RWPE2 (cell line): Measurements from ENCODE around the gene CHRND.

ENCODE experiments used
- ATAC-seq: fragments of 200-7000 bp; cut with Tn5 transposase; 3 replicates; pipeline ENCODE4 v1.9.1; 2021; ENCODE audit warnings: low read depth
- DNase-seq: peaks from one replicate; pipeline ENCODE4 v3.0.0-alpha.2; 2020; ENCODE audit warnings: low spot score
- H3K27ac ChIP-seq: fragments of 450-650 bp; 2 replicates; pipeline ENCODE4 v1.5.1; 2017; ENCODE audit warnings: mild to moderate bottlenecking; ENCODE audit not compliant: poor library complexity, severe bottlenecking
- H3K27me3 ChIP-seq: fragments of 250-450 bp; sonication (Bioruptor Pico); 2 replicates; pipeline ENCODE4 v1.5.1; 2021; ENCODE audit warnings: mild to moderate bottlenecking, moderate library complexity; ENCODE audit not compliant: insufficient read depth, poor library complexity, severe bottlenecking
- H3K36me3 ChIP-seq: fragments of 250-450 bp; sonication (Bioruptor Pico); 2 replicates; pipeline ENCODE4 v1.5.1; 2020; ENCODE audit warnings: low read depth, mild to moderate bottlenecking, moderate library complexity
- H3K4me1 ChIP-seq: fragments of 250-450 bp; sonication (Bioruptor Pico); 2 replicates; pipeline ENCODE4 v1.5.1; 2021; ENCODE audit warnings: mild to moderate bottlenecking, moderate library complexity; ENCODE audit not compliant: insufficient read depth, poor library complexity, severe bottlenecking
- H3K4me3 ChIP-seq: fragments of 250-450 bp; sonication (Bioruptor Pico); 2 replicates; pipeline ENCODE4 v1.5.1; 2021; ENCODE audit warnings: mild to moderate bottlenecking, moderate library complexity; ENCODE audit not compliant: severe bottlenecking
- H3K9me3 ChIP-seq: fragments of 250-450 bp; sonication (Bioruptor Pico); 2 replicates; pipeline ENCODE4 v1.5.1; 2021; ENCODE audit warnings: mild to moderate bottlenecking, moderate library complexity; ENCODE audit not compliant: severe bottlenecking
- TF ChIP-seq, protein P1 (sequence below): fragments of 450-650 bp; IDR thresholded peaks from one replicate; pipeline ENCODE4 v1.5.1; 2017; ENCODE audit warnings: mild to moderate bottlenecking, moderate library complexity; ENCODE audit not compliant: poor library complexity, severe bottlenecking

Gene CHRND

DNA sequence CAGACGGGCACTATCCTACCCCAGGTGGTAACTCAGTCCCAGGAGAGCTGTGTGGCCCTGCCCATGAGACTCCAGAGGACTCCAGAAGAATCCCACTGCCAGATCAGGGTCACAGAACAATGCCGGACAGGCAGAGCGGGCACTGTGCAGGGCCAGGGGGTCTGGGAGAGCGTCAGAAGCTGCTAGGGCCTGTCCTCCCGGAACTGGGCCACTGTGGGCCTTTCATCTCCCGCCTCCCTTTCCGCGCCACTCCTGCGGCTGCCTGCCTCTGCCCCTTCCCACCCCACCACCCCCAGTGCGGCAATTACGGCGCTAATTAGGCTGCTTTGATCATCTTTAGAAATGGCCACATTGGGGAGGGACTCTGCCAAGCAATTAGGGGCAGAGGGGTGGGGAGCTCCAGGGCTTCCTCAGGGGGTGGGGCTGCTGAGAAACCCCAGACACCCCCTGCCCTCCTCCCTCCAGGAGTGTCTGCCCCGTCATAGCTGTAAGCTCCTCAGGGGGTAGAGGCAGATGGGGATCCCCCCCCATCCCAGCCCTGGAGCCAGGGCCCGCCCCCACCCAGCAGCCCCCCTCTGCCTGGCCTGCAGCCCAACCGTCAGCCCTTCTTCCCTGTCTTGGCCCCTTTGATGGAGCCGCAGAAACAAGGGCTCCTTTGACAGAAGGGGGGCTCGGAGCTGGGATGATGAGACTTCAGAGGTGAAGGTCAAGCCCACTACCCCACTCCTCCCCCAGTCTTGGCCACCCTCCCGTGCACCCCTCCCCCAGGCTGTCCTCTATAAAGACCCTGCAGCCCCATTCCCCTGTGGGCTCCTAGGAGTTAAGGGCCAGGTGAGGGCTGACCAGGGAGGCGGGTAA lies 6.2 kb upstream of the CHRND start, which contains the start of gene PRSS56:
Gene PRSS56 (plus strand): TSS at position 808 of the 858 bp plus-strand sequence. CDS start 211 bp downstream, outside the sequence.
- DNase-seq (no peak), ATAC-seq (no peak)
- no peaks in the 10 kb centered on the region for H3K4me1 ChIP-seq
- H3K27me3 ChIP-seq = peaks cover 35% of the 10 kb centered on the region
- H3K4me3 ChIP-seq = no peak within 1 kb of the TSS
- no peak within 1 kb of the TSS for H3K27ac ChIP-seq
- no peaks in the 10 kb centered on the region for H3K36me3 ChIP-seq
- TF ChIP-seq, protein P1, sequence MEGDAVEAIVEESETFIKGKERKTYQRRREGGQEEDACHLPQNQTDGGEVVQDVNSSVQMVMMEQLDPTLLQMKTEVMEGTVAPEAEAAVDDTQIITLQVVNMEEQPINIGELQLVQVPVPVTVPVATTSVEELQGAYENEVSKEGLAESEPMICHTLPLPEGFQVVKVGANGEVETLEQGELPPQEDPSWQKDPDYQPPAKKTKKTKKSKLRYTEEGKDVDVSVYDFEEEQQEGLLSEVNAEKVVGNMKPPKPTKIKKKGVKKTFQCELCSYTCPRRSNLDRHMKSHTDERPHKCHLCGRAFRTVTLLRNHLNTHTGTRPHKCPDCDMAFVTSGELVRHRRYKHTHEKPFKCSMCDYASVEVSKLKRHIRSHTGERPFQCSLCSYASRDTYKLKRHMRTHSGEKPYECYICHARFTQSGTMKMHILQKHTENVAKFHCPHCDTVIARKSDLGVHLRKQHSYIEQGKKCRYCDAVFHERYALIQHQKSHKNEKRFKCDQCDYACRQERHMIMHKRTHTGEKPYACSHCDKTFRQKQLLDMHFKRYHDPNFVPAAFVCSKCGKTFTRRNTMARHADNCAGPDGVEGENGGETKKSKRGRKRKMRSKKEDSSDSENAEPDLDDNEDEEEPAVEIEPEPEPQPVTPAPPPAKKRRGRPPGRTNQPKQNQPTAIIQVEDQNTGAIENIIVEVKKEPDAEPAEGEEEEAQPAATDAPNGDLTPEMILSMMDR = no peak
- no peaks in the 10 kb centered on the region for H3K9me3 ChIP-seq

DNA sequence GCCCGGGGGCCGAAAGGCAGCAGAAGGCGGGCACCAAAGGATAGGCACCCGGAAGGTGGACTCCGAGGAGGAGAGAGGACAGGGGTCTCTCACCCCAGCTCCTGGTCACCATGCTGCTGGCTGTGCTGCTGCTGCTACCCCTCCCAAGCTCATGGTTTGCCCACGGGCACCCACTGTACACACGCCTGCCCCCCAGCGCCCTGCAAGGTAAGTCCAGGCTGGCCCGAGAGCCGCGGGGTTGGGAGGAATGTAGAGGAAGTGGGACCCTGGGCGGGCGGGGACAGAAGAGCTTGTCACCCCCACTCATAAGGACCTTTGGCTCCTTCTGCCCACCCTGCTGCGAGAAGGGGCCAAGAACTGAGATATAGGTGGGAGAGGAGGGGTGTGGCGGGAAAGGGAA lies 5.5 kb upstream of the CHRND start:
- H3K27me3 ChIP-seq = peaks cover 35% of the 10 kb centered on the region
- no peaks in the 10 kb centered on the region for H3K36me3 ChIP-seq
- H3K4me3 ChIP-seq = no peak overlapping the region
- TF ChIP-seq, protein P1 = no peak
- no peak overlapping the region for H3K27ac ChIP-seq
- H3K9me3 ChIP-seq = no peaks in the 10 kb centered on the region
- no peak for DNase-seq
- no peaks in the 10 kb centered on the region for H3K4me1 ChIP-seq
- ATAC-seq = no peak

DNA sequence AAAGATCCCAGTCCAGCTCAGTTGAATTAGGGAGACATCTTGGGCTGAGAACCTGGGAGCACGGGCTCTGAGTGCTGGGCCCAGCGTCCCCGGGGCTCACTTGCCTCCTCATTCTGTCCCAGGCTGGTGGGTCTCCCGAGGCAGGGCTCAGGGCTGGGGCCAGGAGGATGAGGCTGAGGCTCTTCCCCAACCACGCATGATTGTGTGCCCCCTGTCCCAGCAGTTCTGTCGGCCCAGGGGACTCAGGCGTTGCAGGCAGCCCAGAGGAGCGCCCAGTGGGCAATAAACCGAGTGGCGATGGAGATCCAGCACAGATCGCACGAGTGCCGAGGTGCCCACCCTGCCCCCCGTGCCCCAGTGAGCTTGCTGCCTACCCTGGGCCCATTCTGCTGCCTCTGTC lies 4.9 kb upstream of the CHRND start:
- H3K4me3 ChIP-seq = no peak overlapping the region

DNA sequence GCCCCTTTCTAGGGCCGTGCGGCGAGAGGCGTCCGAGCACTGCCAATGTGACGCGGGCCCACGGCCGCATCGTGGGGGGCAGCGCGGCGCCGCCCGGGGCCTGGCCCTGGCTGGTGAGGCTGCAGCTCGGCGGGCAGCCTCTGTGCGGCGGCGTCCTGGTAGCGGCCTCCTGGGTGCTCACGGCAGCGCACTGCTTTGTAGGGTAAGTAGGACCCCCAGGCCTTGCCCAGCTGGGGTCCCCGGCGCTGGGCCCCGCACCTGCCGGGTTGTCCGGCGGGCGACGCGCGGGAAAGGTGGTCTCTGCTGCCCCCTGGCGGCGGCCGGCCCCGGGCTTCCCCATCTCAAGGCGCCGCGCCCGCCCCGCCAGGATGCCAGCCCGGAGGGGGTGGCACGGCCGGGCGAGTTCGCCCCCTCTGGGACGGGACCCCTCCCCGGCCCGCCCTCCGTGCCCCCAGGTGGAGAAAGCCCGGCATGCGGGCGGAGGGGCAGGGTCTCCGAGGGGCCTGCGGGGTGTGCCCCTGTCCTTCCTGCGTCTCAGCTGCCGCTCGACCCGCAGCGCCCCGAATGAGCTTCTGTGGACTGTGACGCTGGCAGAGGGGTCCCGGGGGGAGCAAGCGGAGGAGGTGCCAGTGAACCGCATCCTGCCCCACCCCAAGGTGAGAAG lies 3.9 kb upstream of the CHRND start:
- H3K4me3 ChIP-seq = no peak overlapping the region
- TF ChIP-seq, protein P1 = peak; percentile 89
- no peaks in the 10 kb centered on the region for H3K4me1 ChIP-seq
- H3K27ac ChIP-seq = no peak overlapping the region
- H3K27me3 ChIP-seq = peaks cover 35% of the 10 kb centered on the region
- ATAC-seq (peak; percentile 51), DNase-seq (no peak)
- no peaks in the 10 kb centered on the region for H3K9me3 ChIP-seq
- no peaks in the 10 kb centered on the region for H3K36me3 ChIP-seq

More for the DNA sequence above, 4.9 kb upstream of the CHRND start:
- Histone ChIP-seq H3K36me3 (no peaks in the 10 kb centered on the region), H3K9me3 (no peaks in the 10 kb centered on the region), H3K27ac (no peak overlapping the region), H3K27me3 (peaks cover 35% of the 10 kb centered on the region), H3K4me1 (no peaks in the 10 kb centered on the region)
- no peak for ATAC-seq
- no peak for DNase-seq
- TF ChIP-seq, protein P1 = no peak
